ENCODE data around the gene TRPC4AP. TPM values are rescaled to one million over a fixed set of nuclear protein-coding genes. Genes with fewer than 3 reads are reported as not detected.

The TRPC4AP gene
- total and polyA plus RNA-seq, 10 of the 15 experiments (the other 5 are each of a cell fraction or from before 2014, with no cell fraction given) = 1.1 to 61.7 (median 41.2) TPM

DNA sequence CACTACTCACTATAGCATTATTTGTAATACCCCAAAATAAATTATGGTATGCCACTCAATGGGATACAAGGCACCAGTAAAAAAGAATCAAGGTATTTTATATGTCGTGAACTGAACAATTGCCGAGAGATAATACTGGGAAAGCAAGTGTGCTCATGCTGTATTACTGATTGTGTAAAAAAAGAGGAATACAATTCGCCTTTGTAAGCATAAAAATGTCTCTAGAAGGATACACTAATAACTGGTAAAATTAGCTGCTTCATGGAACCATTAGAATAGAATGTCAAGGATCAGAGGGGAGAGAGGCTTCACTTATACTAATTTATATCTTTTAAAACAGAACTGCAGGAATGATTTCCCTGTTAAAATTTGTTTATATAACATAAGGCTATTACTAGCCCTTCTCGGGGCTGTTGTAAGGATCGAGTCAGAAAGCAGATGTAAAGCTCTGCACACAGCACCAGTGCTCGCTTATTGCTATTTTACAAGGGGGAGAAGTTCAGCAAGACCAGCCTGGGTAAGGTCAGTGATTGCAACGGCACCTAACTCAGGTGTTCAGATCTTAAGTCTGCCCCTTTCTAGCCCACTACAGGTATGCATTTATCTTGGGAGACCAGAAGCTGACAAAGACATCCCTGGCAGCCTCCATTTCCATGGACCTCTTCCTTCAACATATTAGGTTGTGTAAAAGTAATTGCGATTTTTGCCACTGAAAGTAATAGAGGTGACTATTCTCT is 75.3 kb downstream of the TRPC4AP start:
- Histone ChIP-seq H3K4me3 (no peak overlapping the region), H2AFZ (ENCODE audit: control insufficient read depth, low read depth, low read length) (no peak overlapping the region), H3K9ac (ENCODE audit: control insufficient read depth, insufficient read depth, low read length) (no peak overlapping the region), H3K36me3 (ENCODE audit: control insufficient read depth in 2 of 2, insufficient read depth in 2 of 2, low read length in 1 of 2) (peaks cover 15 to 26% of the 10 kb centered on the region in 2 experiments; a peak in 3 of 4 replicates), H4K20me1 (ENCODE audit: control insufficient read depth, insufficient read depth) (no peaks in the 10 kb centered on the region; the same call in 1 of the 2 replicates), H3K9me3 (replicated peaks; ENCODE audit: control insufficient read depth, insufficient read depth, low read length) (no peaks in the 10 kb centered on the region), H3K27ac (ENCODE audit: control insufficient read depth, insufficient read depth) (no peak overlapping the region), H3K4me1 (ENCODE audit: control insufficient read depth, insufficient read depth, low read length) (no peaks in the 10 kb centered on the region; the same call in 1 of the 2 replicates), H3K4me2 (ENCODE audit: control insufficient read depth, insufficient read depth) (no peak overlapping the region), H3K27me3 (replicated peaks in 1 of 2; ENCODE audit: control insufficient read depth in 2 of 2, insufficient read depth in 2 of 2, low read length in 1 of 2) (no peaks in the 10 kb centered on the region), H3K79me2 (ENCODE audit: control insufficient read depth, insufficient read depth, low read length) (no peaks in the 10 kb centered on the region)
- ChIA-PET RAD21 (ENCODE audit: unreplicated experiment) (no interaction called here), CTCF (no interaction called here), POLR2A (no interaction called here), SMC1A (ENCODE audit: uncharacterized antibody, unreplicated experiment) (no interaction called here)
- in situ Hi-C loops (cut with MboI) (no loop called here), intact Hi-C loops (cut with micrococcal nuclease; ENCODE audit: unreplicated experiment) (no loop called here)
- no peak for FAIRE-seq
- DNase-seq (ENCODE audit: low read depth, low spot score) = no peak
- BruUV-seq (replicated peaks) = no TSS peak
- no peak for ATAC-seq
- no peak for TF ChIP-seq JUND (IDR thresholded peaks at IDR 0.05; ENCODE audit: low read depth, low read length)
- no peak for TF ChIP-seq PAX8 (IDR thresholded peaks at IDR 0.05)
- WGBS (ENCODE audit: insufficient coverage, insufficient replicate concordance, low lambda C conversion rate, missing lambda C conversion rate) = 98% methylated on average over 8 of the region's 8 CpGs

GRCh38 chr20:35015863-35016193 is 76.8 kb downstream of the TRPC4AP start:
- intact Hi-C loops (cut with micrococcal nuclease; ENCODE audit: unreplicated experiment) (no loop called here), in situ Hi-C loops (cut with MboI) (no loop called here)
- DNase-seq (ENCODE audit: low read depth, low spot score) (no peak), FAIRE-seq (no peak), ATAC-seq (no peak)
- no peaks in the 10 kb centered on the region; the same call in 1 of the 2 replicates for H3K4me1 ChIP-seq (ENCODE audit: control insufficient read depth, insufficient read depth, low read length)
- no peaks in the 10 kb centered on the region for H3K79me2 ChIP-seq (ENCODE audit: control insufficient read depth, insufficient read depth, low read length)
- WGBS (ENCODE audit: insufficient coverage, insufficient replicate concordance, low lambda C conversion rate, missing lambda C conversion rate) = 94% methylated on average over 2 of the region's 2 CpGs
- ChIA-PET POLR2A (interaction anchor here (0.7 kb wide), 1 partner anchor 86 kb away, joined by 6 read pairs; no protein-coding TSS in a partner anchor), RAD21 (ENCODE audit: unreplicated experiment) (no interaction called here), SMC1A (ENCODE audit: uncharacterized antibody, unreplicated experiment) (no interaction called here), CTCF (interaction anchor here (1.1 kb wide), 1 partner anchor 142 kb away, joined by 3 read pairs; no protein-coding TSS in a partner anchor)
- H3K9ac ChIP-seq (ENCODE audit: control insufficient read depth, insufficient read depth, low read length) = no peak overlapping the region
- no peak overlapping the region for H2AFZ ChIP-seq (ENCODE audit: control insufficient read depth, low read depth, low read length)
- no peak overlapping the region for H3K4me3 ChIP-seq
- no peaks in the 10 kb centered on the region; the same call in 1 of the 2 replicates for H4K20me1 ChIP-seq (ENCODE audit: control insufficient read depth, insufficient read depth)
- no TSS peak for BruUV-seq (replicated peaks)
- no peaks in the 10 kb centered on the region for H3K27me3 ChIP-seq (replicated peaks in 1 of 2; ENCODE audit: control insufficient read depth in 2 of 2, insufficient read depth in 2 of 2, low read length in 1 of 2)
- TF ChIP-seq SMARCA5 (IDR thresholded peaks at IDR 0.05) (no peak), ATF7 (IDR thresholded peaks at IDR 0.05; ENCODE audit: low read depth) (no peak), ATF2 (IDR thresholded peaks at IDR 0.05; ENCODE audit: low read length) (no peak), POLR2AphosphoS2 (IDR thresholded peaks at IDR 0.05; ENCODE audit: low read depth, low read length) (no peak), RAD21 (IDR thresholded peaks at IDR 0.05; ENCODE audit: insufficient read depth, low read depth, low read length) (no peak), BCL11A (IDR thresholded peaks at IDR 0.05; ENCODE audit: low read depth, low read length) (no peak), CREB1 (IDR thresholded peaks at IDR 0.05; ENCODE audit: low read depth) (no peak), MTA2 (IDR thresholded peaks at IDR 0.05; ENCODE audit: low read depth) (no peak), TARDBP (IDR thresholded peaks at IDR 0.05; ENCODE audit: borderline replicate concordance) (no peak), HDAC6 (IDR thresholded peaks at IDR 0.05; ENCODE audit: unreplicated experiment) (no peak), EP300 (IDR thresholded peaks at IDR 0.05; ENCODE audit: borderline replicate concordance in 1 of 2, control insufficient read depth in 1 of 2, low read depth in 2 of 2, low read length in 2 of 2) (no peak), EGR1 (IDR thresholded peaks at IDR 0.05; ENCODE audit: borderline replicate concordance in 1 of 2, low read depth in 2 of 2, low read length in 2 of 2) (no peak)
- no peak overlapping the region for H3K4me2 ChIP-seq (ENCODE audit: control insufficient read depth, insufficient read depth)
- H3K27ac ChIP-seq (ENCODE audit: control insufficient read depth, insufficient read depth) = no peak overlapping the region
- no peaks in the 10 kb centered on the region for H3K9me3 ChIP-seq (replicated peaks; ENCODE audit: control insufficient read depth, insufficient read depth, low read length)
- H3K36me3 ChIP-seq (ENCODE audit: control insufficient read depth in 2 of 2, insufficient read depth in 2 of 2, low read length in 1 of 2) = peaks cover 21 to 39% of the 10 kb centered on the region in 2 experiments

Data from GM12878 (cell line).